Left lung (tissue), 10 donors: ENCODE data around the gene KRTAP12-1. TPM values are rescaled to one million over a fixed set of nuclear protein-coding genes. Genes with fewer than 3 reads are reported as not detected.
A peak's percentile ranks its signal among the peaks of the same experiment; 100 is the strongest.
"Not testable (repeated sequence)": the region's sequence is repeated elsewhere in the genome, so short reads cannot be mapped to it uniquely, and the experiment has no call there.

ENCODE experiments used
- ATAC-seq: fragments of 200-7000 bp; cut with Tn5 transposase; one replicate; pipeline ENCODE4 v1.9.1; 2020; ENCODE audit warnings: moderate library complexity
- DNase-seq, 4 donors: peaks; one replicate each; pipeline ENCODE4 v3.0.0-alpha.2; 2013 to 2020
- H3K27ac ChIP-seq, 2 donors: fragments of 200-600 bp; sonication (generic) in 1 of 2; one replicate each; pipeline versions ENCODE4 v1.5.0 to v1.8.0; 2020 to 2021
- H3K27me3 ChIP-seq, 2 donors: fragments of 200-600 bp; sonication (generic) in 1 of 2; one replicate each; pipeline versions ENCODE4 v1.5.0 to v1.8.0; 2020 to 2021
- H3K36me3 ChIP-seq, 2 donors: fragments of 200-600 bp; sonication (generic) in 1 of 2; one replicate each; pipeline versions ENCODE4 v1.5.0 to v1.8.0; 2020 to 2021
- H3K4me1 ChIP-seq, 2 donors: fragments of 200-600 bp; one replicate each; pipeline ENCODE4 v1.8.0; 2021
- H3K4me3 ChIP-seq, 2 donors: fragments of 200-600 bp; sonication (generic) in 1 of 2; one replicate each; pipeline versions ENCODE4 v1.5.0 to v1.8.0; 2020 to 2021; ENCODE audit warnings: mild to moderate bottlenecking in 1 of 2
- H3K9me3 ChIP-seq, 2 donors: fragments of 200-600 bp; sonication (generic) in 1 of 2; one replicate each; pipeline versions ENCODE4 v1.5.0 to v1.8.0; 2020 to 2021
- CTCF ChIP-seq, 2 donors: fragments of 200-600 bp; sonication (generic) in 1 of 2; IDR thresholded peaks; one replicate each; pipeline versions ENCODE4 v1.5.0 to v1.8.0; 2021; ENCODE audit warnings: antibody characterized with exemption in 2 of 2
- intact Hi-C, 2 donors: fragments of 100-400 bp; cut with DNase I; formaldehyde crosslinking; loops; one replicate each; pipeline versions ENCODE4 v1.11.2 to v1.14.2; 2022
- polyA plus RNA-seq, 6 donors: library from polyadenylated mRNA; unstranded; fragments of 120-200 nt; gene quantifications; one replicate each; pipeline ENCODE4 v1.2.1, GENCODE V29; 2013; ENCODE audit not compliant: insufficient read length in 6 of 6
- total RNA-seq, 2 donors: library from RNA; stranded (reverse); fragmentation: NEBNext Ultra II Directional; extraction: Animal tissue kit (Norgen Biotek cat#: 25700); gene quantifications; one replicate each; pipeline ENCODE4 v1.2.1, GENCODE V29; 2021
- donor health status: DM: no; HTN: yes; CAD: no.
- donor health status: DM: no; HTN: no; CAD: no.

Gene KRTAP12-1
- total and polyA plus RNA-seq, 8 donors, result not detected

- no peaks in the 10 kb centered on the region for H3K4me1 ChIP-seq
- DNase-seq (peak in 1 of 4 donors; percentile 58), ATAC-seq (no peak)
- H3K4me3 ChIP-seq, result no peak overlapping the region
- H3K27ac ChIP-seq, result no peak overlapping the region
- H3K27me3 ChIP-seq, result peaks cover 10 to 90% of the 10 kb centered on the region in 2 donors
- TF ChIP-seq CTCF (IDR thresholded peaks at IDR 0.05), result no peak
- no peaks in the 10 kb centered on the region for H3K9me3 ChIP-seq
- intact Hi-C loops, result no loop called here
- no peaks in the 10 kb centered on the region for H3K36me3 ChIP-seq
These were observed 17.6 kb upstream of the KRTAP12-1 start for GRCh38 chr21:44699502-44700001.

GRCh38 chr21:44697811-44698734 is 16.1 kb upstream of the KRTAP12-1 start:
- H3K4me1 ChIP-seq, result no peaks in the 10 kb centered on the region
- DNase-seq (peak in 1 of 4 donors; percentile 76), ATAC-seq (no peak)
- no peak overlapping the region for H3K4me3 ChIP-seq
- no peak for TF ChIP-seq CTCF (IDR thresholded peaks at IDR 0.05)
- intact Hi-C loops, result no loop called here
- H3K9me3 ChIP-seq, result peaks cover 0 to 15% of the 10 kb centered on the region in 2 donors
- H3K27me3 ChIP-seq, result peaks cover 6 to 79% of the 10 kb centered on the region in 2 donors
- no peaks in the 10 kb centered on the region for H3K36me3 ChIP-seq
- no peak overlapping the region for H3K27ac ChIP-seq

GRCh38 chr21:44697172-44697810 is 15.3 kb upstream of the KRTAP12-1 start, which contains the start of gene KRTAP10-12:
Gene KRTAP10-12, plus strand, starts transcription at chr21:44697172. Its CDS starts 30 bp downstream, at chr21:44697202.
- Histone ChIP-seq H3K27me3 (peaks cover 6 to 72% of the 10 kb centered on the region in 2 donors), H3K9me3 (peaks cover 0 to 23% of the 10 kb centered on the region in 2 donors)
- H3K27ac ChIP-seq, DNase-seq, H3K4me3 ChIP-seq, H3K4me1 ChIP-seq, ATAC-seq, intact Hi-C loops, H3K36me3 ChIP-seq: not testable (repeated sequence)

GRCh38 chr21:44696572-44696971 is 14.6 kb upstream of the KRTAP12-1 start:
- intact Hi-C loops, result no loop called here

GRCh38 chr21:44695641-44696040 is 13.7 kb upstream of the KRTAP12-1 start:
- intact Hi-C loops, result no loop called here

More at GRCh38 chr21:44696572-44696971, 14.6 kb upstream of the KRTAP12-1 start:
- no peak for TF ChIP-seq CTCF (IDR thresholded peaks at IDR 0.05)
- peaks cover 6 to 64% of the 10 kb centered on the region in 2 donors for H3K27me3 ChIP-seq
- ATAC-seq (no peak), DNase-seq (no peak)
- no peak overlapping the region for H3K27ac ChIP-seq
- H3K4me3 ChIP-seq, result no peak overlapping the region
- no peaks in the 10 kb centered on the region for H3K36me3 ChIP-seq
- H3K9me3 ChIP-seq, result peaks cover 0 to 27% of the 10 kb centered on the region in 2 donors
- H3K4me1 ChIP-seq, result no peaks in the 10 kb centered on the region

More at GRCh38 chr21:44695641-44696040, 13.7 kb upstream of the KRTAP12-1 start:
- ATAC-seq (no peak), DNase-seq (no peak)
- Histone ChIP-seq H3K27ac (no peak overlapping the region), H3K9me3 (peaks cover 0 to 27% of the 10 kb centered on the region in 2 donors), H3K4me1 (no peaks in the 10 kb centered on the region), H3K4me3 (no peak overlapping the region), H3K27me3 (peaks cover 6 to 55% of the 10 kb centered on the region in 2 donors), H3K36me3 (no peaks in the 10 kb centered on the region)
- no peak for TF ChIP-seq CTCF (IDR thresholded peaks at IDR 0.05)
